Endothelial cell of umbilical vein (primary cell): Measurements from ENCODE around the gene KREMEN1.

Source experiments
- EZH2 ChIP-seq: IDR thresholded peaks from 2 replicates; pipeline ENCODE4 v1.6.1; 2012; ENCODE audit warnings: borderline replicate concordance, low read depth, mild to moderate bottlenecking, moderate library complexity, low read length, inconsistent platforms; ENCODE audit not compliant: severe bottlenecking
- GATA2 ChIP-seq: IDR thresholded peaks from 2 replicates; pipeline ENCODE4 v1.7.0; 2011; ENCODE audit warnings: low read depth, mild to moderate bottlenecking, moderate library complexity, mixed read lengths, low read length; ENCODE audit not compliant: insufficient read length, insufficient read depth
- JUN ChIP-seq: IDR thresholded peaks from 2 replicates; pipeline ENCODE4 v1.6.1; 2011; ENCODE audit warnings: borderline replicate concordance, low read depth; ENCODE audit not compliant: insufficient read length, insufficient read depth
- MYC ChIP-seq: IDR thresholded peaks from one replicate; pipeline ENCODE4 v1.6.1; 2011; ENCODE audit warnings: mild to moderate bottlenecking, low read depth, low read length
- POLR2A ChIP-seq: IDR thresholded peaks from 2 replicates; pipeline ENCODE4 v1.6.1; 2012; ENCODE audit warnings: low read depth, mild to moderate bottlenecking, control low read depth, low read length
- POLR2AphosphoS5 ChIP-seq: IDR thresholded peaks from 2 replicates; pipeline ENCODE4 v1.6.1; 2012; ENCODE audit warnings: low read depth, mild to moderate bottlenecking, control low read depth, low read length, moderate library complexity; ENCODE audit not compliant: insufficient read depth
- TF ChIP-seq, protein P1 (sequence below), 2 donors: IDR thresholded peaks; 1 replicate in 1 of 2; 2 replicates in 1 of 2; pipeline ENCODE4 v1.5.1; 2011; ENCODE audit warnings: low read length in 2 of 2, mild to moderate bottlenecking in 2 of 2, moderate library complexity in 2 of 2, control low read depth in 1 of 2, inconsistent platforms in 1 of 2, low read depth in 1 of 2; ENCODE audit not compliant: insufficient read depth in 1 of 2; ENCODE audit errors: extremely low read depth in 1 of 2
- TF ChIP-seq, protein P2 (sequence below): IDR thresholded peaks from 2 replicates; pipeline ENCODE4 v1.6.1; 2011; ENCODE audit not compliant: insufficient read depth, insufficient read length

DNA sequence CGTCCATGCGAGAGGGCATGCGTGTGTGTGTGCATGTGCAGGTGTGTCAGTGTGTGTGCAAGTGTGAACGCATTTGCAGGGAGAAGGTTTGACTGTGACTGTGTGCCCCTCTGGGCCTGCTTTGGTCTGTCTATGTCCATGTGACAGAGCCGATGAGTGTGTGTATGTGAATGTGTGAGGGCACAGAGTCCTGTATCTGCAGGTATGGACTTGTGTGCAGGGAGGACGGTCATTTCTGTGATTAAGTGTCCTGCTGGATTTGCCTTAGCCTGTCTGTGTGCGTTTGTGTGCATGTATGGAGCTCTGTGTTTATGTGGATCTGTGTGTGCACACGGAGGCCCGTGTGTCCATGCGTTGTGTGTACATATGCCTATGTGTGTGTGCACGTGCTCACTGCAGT is 138.2 kb downstream of the KREMEN1 start:
- TF ChIP-seq, protein P1, sequence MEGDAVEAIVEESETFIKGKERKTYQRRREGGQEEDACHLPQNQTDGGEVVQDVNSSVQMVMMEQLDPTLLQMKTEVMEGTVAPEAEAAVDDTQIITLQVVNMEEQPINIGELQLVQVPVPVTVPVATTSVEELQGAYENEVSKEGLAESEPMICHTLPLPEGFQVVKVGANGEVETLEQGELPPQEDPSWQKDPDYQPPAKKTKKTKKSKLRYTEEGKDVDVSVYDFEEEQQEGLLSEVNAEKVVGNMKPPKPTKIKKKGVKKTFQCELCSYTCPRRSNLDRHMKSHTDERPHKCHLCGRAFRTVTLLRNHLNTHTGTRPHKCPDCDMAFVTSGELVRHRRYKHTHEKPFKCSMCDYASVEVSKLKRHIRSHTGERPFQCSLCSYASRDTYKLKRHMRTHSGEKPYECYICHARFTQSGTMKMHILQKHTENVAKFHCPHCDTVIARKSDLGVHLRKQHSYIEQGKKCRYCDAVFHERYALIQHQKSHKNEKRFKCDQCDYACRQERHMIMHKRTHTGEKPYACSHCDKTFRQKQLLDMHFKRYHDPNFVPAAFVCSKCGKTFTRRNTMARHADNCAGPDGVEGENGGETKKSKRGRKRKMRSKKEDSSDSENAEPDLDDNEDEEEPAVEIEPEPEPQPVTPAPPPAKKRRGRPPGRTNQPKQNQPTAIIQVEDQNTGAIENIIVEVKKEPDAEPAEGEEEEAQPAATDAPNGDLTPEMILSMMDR (IDR thresholded peaks at IDR 0.05; ENCODE audit: extremely low read depth in 1 of 2, insufficient read depth in 1 of 2, low read depth in 1 of 2, low read length in 2 of 2), result no peak
- TF ChIP-seq EZH2 (no peak), JUN (no peak), POLR2A (no peak), POLR2AphosphoS5 (no peak), MYC (no peak), GATA2 (no peak)
- TF ChIP-seq, protein P2, sequence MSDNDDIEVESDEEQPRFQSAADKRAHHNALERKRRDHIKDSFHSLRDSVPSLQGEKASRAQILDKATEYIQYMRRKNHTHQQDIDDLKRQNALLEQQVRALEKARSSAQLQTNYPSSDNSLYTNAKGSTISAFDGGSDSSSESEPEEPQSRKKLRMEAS, result no peak
